NOMO-1 (cell line): ENCODE measurements around the gene OR2F1.
"Not testable (repeated sequence)": the region's sequence is repeated elsewhere in the genome, so short reads cannot be mapped to it uniquely, and the experiment has no call there.

Experiments
- DNase-seq, 2 experiments: peaks; one replicate each; lab custom pipeline; 2025; ENCODE audit not compliant: unreplicated experiment in 2 of 2; lab: John Stamatoyannopoulos, UW

OR2F1 gene

DNA sequence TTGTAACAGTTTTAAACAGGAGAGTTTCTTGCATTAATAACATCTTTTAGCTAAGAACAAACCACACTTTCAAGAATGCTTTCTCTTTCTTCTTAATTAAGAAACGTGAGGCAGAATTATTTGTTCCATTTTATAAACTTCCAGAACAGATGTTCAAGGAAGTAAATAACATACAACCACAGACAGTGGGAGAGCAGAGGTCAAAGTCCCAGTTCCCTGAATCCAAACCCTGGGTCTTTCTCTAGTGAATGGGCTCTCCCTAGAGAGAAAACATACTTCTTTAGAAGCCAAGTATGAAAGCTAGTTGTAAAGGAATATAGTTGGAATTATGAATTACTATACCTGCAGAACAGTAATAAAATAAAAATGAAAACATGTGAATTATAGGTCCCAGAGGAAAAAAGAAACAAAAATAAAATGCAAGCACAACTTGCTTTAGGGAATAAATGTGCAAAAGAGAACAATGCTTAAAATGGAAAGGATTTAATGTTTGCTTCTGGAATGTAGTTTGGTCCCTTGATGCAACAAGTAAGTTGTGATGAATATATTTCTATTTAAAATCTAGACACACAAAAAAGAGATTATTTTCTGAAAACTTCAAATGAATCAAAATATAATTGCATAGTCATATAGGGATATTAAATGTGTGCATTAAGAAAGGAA lies 51.5 kb downstream of the OR2F1 start:
- DNase-seq = no peak

DNA sequence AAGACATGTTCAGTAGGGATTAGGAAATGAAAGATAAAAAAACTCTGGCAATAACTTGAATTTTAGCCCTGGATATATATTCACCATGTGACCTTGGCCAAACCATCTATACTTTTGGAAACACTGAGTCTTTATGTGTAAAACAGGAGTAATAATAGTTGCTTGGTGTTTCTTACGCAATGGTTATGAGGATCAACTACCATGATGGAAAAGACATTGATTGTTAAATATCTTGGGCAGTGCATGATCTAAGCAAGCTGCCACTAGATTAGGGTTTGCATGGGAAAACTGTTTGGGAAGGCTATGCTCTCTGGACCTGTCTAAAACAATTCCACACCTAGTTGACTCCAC lies 52.0 kb downstream of the OR2F1 start:
- no peak for DNase-seq

DNA sequence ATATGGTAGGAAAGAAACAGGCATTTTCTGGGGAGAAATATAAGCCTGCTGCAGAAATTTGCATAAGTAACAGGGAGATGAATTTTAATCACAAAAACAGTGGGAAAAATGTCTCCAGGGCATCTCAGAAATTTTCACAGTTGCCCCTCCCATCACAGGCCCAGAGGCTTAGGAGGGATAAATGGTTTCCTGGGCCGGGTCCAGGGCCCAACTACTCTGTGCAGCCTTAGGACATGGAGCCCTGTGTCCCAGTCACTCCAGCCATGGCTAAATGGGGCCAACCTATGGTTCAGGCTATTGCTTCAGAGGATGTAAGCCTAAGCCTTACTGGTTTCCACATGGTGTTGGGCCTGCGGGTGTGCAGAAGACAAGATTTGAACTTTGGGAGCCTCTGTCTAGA lies 54.7 kb downstream of the OR2F1 start:
- DNase-seq = no peak

DNA sequence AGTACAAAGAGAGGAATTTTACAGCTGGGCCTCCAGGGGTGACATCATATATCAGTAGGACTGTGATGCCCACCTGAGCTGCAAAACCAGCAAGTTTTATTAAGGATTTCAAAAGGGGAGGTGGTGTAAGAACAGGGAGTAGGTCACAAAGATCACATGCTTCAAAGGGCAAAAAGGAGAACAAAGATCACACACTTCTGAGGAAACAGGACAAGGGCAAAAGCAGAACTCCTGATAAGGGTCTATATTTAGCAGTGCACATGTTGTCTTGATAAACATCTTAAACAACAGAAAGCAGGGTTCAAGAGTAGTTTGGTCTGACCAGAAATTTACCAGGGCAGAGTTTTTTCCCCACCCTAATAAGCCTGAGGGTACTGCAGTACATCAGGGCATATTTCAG lies 55.4 kb downstream of the OR2F1 start:
- not testable (repeated sequence) for DNase-seq

DNA sequence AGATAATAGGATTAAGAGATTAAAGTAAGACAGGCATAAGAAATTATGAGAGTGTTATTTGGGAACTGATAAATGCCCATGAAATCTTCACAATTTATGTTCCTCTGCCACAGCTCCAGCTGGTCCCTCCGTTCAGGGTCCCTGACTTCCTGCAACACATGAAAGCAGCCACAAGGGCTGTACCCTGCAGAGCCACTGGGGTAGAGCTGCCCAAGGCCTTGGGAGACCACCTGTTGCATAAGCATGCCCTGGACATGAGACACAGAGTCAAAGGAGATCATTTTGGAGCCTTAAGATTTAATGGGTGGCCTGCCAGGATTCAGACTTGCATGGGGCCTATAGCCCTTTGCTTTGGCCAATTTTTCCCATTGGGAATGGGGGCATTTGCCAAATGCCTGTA lies 56.2 kb downstream of the OR2F1 start:
- not testable (repeated sequence) for DNase-seq

DNA sequence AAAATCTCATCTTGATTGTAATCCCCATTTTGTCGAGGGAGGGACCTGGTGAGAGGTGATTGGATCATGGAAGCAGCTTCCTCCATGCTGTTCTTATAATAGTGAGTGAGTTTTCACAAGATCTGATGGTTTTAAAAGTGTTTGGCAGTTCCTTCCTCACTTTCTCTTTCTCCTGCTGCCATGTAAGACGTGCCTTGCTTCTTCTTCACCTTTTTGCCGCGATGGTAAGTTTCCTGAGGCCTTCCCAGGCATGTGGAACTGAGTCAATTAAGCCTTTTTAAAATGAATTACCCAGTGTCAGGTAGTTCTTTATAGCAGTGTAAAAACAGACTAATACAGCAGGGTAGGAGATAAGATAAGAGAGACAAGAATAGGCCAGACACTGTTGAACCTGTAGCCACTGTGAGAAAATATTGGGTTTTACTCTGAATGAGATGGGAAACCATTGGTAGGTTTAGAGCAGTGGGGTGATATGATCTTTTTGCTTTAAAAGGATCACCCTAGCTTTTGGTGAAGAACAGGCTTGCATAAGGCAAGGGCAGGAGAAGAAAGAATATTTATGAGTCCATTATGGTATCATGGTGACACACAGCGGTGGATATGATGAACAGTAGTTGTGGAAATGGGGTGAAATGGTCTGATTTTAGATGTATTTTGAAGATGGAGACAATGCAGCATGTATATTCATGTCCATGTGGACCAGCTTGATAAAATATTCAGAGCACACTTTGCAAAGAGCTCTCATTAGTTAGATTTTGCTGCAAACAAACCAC lies 57.0 kb downstream of the OR2F1 start:
- DNase-seq = no peak
